ENCODE measurements around the gene TEAD2. TPM values are rescaled to one million over a fixed set of nuclear protein-coding genes. Genes with fewer than 3 reads are reported as not detected.

The TEAD2 gene
- total RNA-seq, 1 donor: 41.3 TPM

DNA sequence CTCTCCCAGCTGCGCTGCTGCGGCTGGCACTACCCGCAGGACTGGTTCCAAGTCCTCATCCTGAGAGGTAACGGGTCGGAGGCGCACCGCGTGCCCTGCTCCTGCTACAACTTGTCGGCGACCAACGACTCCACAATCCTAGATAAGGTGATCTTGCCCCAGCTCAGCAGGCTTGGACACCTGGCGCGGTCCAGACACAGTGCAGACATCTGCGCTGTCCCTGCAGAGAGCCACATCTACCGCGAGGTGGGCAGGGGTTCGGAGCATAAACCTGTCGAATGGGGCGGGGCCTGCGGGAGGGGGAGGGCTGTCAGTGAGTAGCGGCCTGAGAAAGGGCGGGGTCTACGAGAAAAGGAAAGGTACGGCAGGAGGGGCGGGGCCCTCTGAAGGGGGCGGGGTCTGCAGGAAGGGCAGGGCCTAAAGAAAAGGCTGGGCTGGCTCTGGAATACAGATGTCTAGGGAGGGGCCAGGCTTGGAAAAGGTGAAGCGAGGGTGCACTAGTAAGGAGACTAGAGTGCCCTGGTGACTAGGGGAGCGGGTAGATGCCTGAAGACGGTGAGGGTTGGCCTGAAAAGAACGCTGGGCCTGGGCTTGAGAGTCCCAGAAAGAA, 23.4 kb downstream of the TEAD2 start:
- no peak for TF ChIP-seq CTCF (IDR thresholded peaks at IDR 0.05; ENCODE audit: extremely low read depth, low read depth, low read length)
- H3K9me3 ChIP-seq (ENCODE audit: low read depth, low read length): no peaks in the 10 kb centered on the region
- H3K4me1 ChIP-seq (ENCODE audit: insufficient read depth, low read length): peaks cover 8% of the 10 kb centered on the region
- H3K27me3 ChIP-seq (ENCODE audit: insufficient read depth, low read length): no peaks in the 10 kb centered on the region
- H3K4me2 ChIP-seq (ENCODE audit: insufficient read depth, low read length): peak overlapping the region; percentile 70
- no peaks in the 10 kb centered on the region for H3K79me2 ChIP-seq (ENCODE audit: insufficient read depth, low read length)
- no peak overlapping the region for H2AFZ ChIP-seq (ENCODE audit: low read length)
- peak; percentile 85 for DNase-seq (ENCODE audit: insufficient read length, low spot score, missing footprints)
- H3K4me3 ChIP-seq (ENCODE audit: insufficient read depth, low read length): peak overlapping the region; percentile 57
- H4K20me1 ChIP-seq (ENCODE audit: insufficient read depth, low read length): no peaks in the 10 kb centered on the region
- H3K27ac ChIP-seq (ENCODE audit: low read depth, low read length): no peak overlapping the region
- peaks cover 11% of the 10 kb centered on the region for H3K36me3 ChIP-seq (ENCODE audit: insufficient read depth, low read length)

- H3K4me2 ChIP-seq (ENCODE audit: insufficient read depth, low read length): no peak overlapping the region
- H3K9me3 ChIP-seq (ENCODE audit: low read depth, low read length): no peaks in the 10 kb centered on the region
These were observed 24.1 kb downstream of the TEAD2 start for GRCh38 chr19:49338023-49338677.

DNA sequence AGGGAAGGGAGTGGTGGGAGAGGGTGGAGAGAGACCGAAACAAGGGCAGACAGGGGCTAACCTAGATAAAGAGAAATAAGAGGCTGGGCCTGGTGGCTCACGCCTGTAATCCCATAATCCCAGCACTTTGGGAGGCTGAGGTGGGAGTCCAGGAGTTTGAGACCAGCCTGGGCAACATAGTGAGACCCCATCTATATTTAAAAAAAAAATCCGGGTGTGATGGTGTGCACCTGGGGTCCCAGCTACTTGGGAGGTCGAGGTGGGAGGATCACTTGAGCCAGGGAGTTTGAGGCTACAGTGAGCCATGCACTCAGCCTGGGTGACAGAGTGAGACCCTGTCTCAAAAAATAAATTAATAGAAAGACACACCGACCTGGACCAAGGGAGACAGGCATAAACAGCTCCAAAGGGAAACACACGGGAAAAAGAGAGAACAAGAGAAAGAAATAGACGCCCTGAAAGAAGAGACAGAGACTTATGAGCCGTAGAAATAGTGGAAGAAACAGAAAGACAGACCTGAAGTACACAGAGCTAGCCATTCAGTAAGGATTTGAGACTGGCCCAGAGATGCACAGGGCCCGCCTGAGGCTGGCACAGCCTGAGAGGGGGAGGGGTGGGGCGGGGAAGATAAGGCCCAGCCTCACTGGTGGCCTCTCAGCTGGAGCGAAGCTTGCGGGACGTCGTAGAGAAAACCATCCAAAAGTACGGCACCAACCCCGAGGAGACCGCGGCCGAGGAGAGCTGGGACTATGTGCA, 24.8 kb downstream of the TEAD2 start:
- Histone ChIP-seq H3K4me1 (ENCODE audit: insufficient read depth, low read length) (peaks cover 8% of the 10 kb centered on the region), H4K20me1 (ENCODE audit: insufficient read depth, low read length) (no peaks in the 10 kb centered on the region), H3K4me3 (ENCODE audit: insufficient read depth, low read length) (no peak overlapping the region), H3K27me3 (ENCODE audit: insufficient read depth, low read length) (no peaks in the 10 kb centered on the region), H2AFZ (ENCODE audit: low read length) (no peak overlapping the region), H3K79me2 (ENCODE audit: insufficient read depth, low read length) (no peaks in the 10 kb centered on the region), H3K4me2 (ENCODE audit: insufficient read depth, low read length) (no peak overlapping the region), H3K27ac (ENCODE audit: low read depth, low read length) (no peak overlapping the region), H3K36me3 (ENCODE audit: insufficient read depth, low read length) (peaks cover 5% of the 10 kb centered on the region), H3K9me3 (ENCODE audit: low read depth, low read length) (no peaks in the 10 kb centered on the region)
- DNase-seq (ENCODE audit: insufficient read length, low spot score, missing footprints): no peak
- no peak for TF ChIP-seq CTCF (IDR thresholded peaks at IDR 0.05; ENCODE audit: extremely low read depth, low read depth, low read length)

More at GRCh38 chr19:49338023-49338677, 24.1 kb downstream of the TEAD2 start:
- TF ChIP-seq CTCF (IDR thresholded peaks at IDR 0.05; ENCODE audit: extremely low read depth, low read depth, low read length): no peak
- Histone ChIP-seq H3K27me3 (ENCODE audit: insufficient read depth, low read length) (no peaks in the 10 kb centered on the region), H2AFZ (ENCODE audit: low read length) (no peak overlapping the region), H3K79me2 (ENCODE audit: insufficient read depth, low read length) (no peaks in the 10 kb centered on the region), H4K20me1 (ENCODE audit: insufficient read depth, low read length) (no peaks in the 10 kb centered on the region), H3K36me3 (ENCODE audit: insufficient read depth, low read length) (peaks cover 10% of the 10 kb centered on the region), H3K4me3 (ENCODE audit: insufficient read depth, low read length) (no peak overlapping the region), H3K4me1 (ENCODE audit: insufficient read depth, low read length) (peaks cover 8% of the 10 kb centered on the region), H3K27ac (ENCODE audit: low read depth, low read length) (no peak overlapping the region)
- DNase-seq (ENCODE audit: insufficient read length, low spot score, missing footprints): no peak

Data from osteoblast (primary cell).